ENCODE results near the gene SAMD9L. TPM values are rescaled to one million over a fixed set of nuclear protein-coding genes. Genes with fewer than 3 reads are reported as not detected.

SAMD9L gene
- total RNA-seq, 1 experiment from 2014 or later = not detected

- no peak overlapping the region for H2BK20ac ChIP-seq (ENCODE audit: low read depth, low read length, poor library complexity, severe bottlenecking)
- no peak for TF ChIP-seq CTCF (conservative IDR thresholded peaks at IDR 0.05)
- H4K20me1 ChIP-seq (ENCODE audit: control insufficient read depth, insufficient read depth, insufficient read length) = no peaks in the 10 kb centered on the region
- no peak overlapping the region for H2BK12ac ChIP-seq (ENCODE audit: insufficient read length, low read depth, low read length)
- H3K9me3 ChIP-seq (ENCODE audit: control insufficient read depth, low read depth, low read length) = no peaks in the 10 kb centered on the region
- H2AFZ ChIP-seq (ENCODE audit: low read length) = no peak overlapping the region
- H3K27ac ChIP-seq (ENCODE audit: insufficient read length, low read depth, low read length) = no peak overlapping the region
- H3K18ac ChIP-seq (ENCODE audit: insufficient read length, low read depth, low read length) = no peak overlapping the region
- no peak overlapping the region for H3K4me2 ChIP-seq (ENCODE audit: insufficient read depth, insufficient read length, low read length)
- no peaks in the 10 kb centered on the region for H3K23me2 ChIP-seq (ENCODE audit: insufficient read length, low read depth, low read length, poor library complexity, severe bottlenecking)
- Mint-ChIP-seq H3K27me3 (ENCODE audit: low read depth) (peaks cover 7% of the 10 kb centered on the region), H3K27ac (no peak overlapping the region), H3K9me3 (no peaks in the 10 kb centered on the region), H3K36me3 (ENCODE audit: insufficient read depth in 1 of 3, low read depth in 3 of 3) (no peaks in the 10 kb centered on the region), H3K4me3 (no peak overlapping the region), H3K4me1 (no peaks in the 10 kb centered on the region)
- H3K23ac ChIP-seq (ENCODE audit: insufficient read length, low read depth, low read length) = no peak overlapping the region
- no peak overlapping the region for H3K9ac ChIP-seq (ENCODE audit: extremely low read depth, insufficient read length, low read length)
- DNase-seq = no peak
- H2AK5ac ChIP-seq (ENCODE audit: insufficient read length, low read length) = no peak overlapping the region
- no peak overlapping the region for H2BK5ac ChIP-seq (ENCODE audit: insufficient read length, low read length)
- no peak overlapping the region for H4K91ac ChIP-seq (ENCODE audit: insufficient read length, low read depth, low read length)
- no peak overlapping the region for H2BK120ac ChIP-seq (ENCODE audit: low read depth, low read length, poor library complexity, severe bottlenecking)
- no peak overlapping the region for H3K4ac ChIP-seq (ENCODE audit: low read depth, low read length)
- H3K4me1 ChIP-seq (ENCODE audit: insufficient read depth, low read length) = no peaks in the 10 kb centered on the region
- no peak overlapping the region for H2BK15ac ChIP-seq (ENCODE audit: low read depth, low read length)
- H3K79me1 ChIP-seq (ENCODE audit: insufficient read depth, low read depth, low read length, poor library complexity, severe bottlenecking) = no peaks in the 10 kb centered on the region
- H3T11ph ChIP-seq (ENCODE audit: low read length) = no peak overlapping the region
- H3K27me3 ChIP-seq (ENCODE audit: insufficient read depth, low read length) = no peaks in the 10 kb centered on the region
- H4K8ac ChIP-seq (replicated peaks; ENCODE audit: insufficient read length, low read depth, low read length) = no peak overlapping the region
- no peaks in the 10 kb centered on the region for H3K79me2 ChIP-seq (ENCODE audit: insufficient read depth, low read length)
- H3K56ac ChIP-seq (ENCODE audit: insufficient read length, low read depth, low read length) = no peak overlapping the region
- no CpG with 5 or more reads among the region's 3 CpGs for WGBS (ENCODE audit: extremely low coverage, insufficient read length, low lambda C conversion rate)
- no peak overlapping the region for H4K5ac ChIP-seq (ENCODE audit: insufficient read length, low read depth, low read length)
- H3K14ac ChIP-seq (ENCODE audit: insufficient read depth, low read length) = no peak overlapping the region
These were observed 11.3 kb upstream of the SAMD9L start for GRCh38 chr7:93159490-93159889.
